T-helper 2 cell treated with Interferon-gamma antibody and Interleukin-4, amounts not matched to agents 5 μg/mL and 100 μg/mL, for 36 hours (primary cell): Measurements from ENCODE around the gene PPP2R2C.

Experiments used
- DNase-seq: peaks from one replicate; pipeline ENCODE4 v3.0.0; 2021; ENCODE audit warnings: low spot score
- H3K27ac Mint-ChIP-seq: one replicate; pipeline ENCODE4 v1.8.0; 2021; ENCODE audit warnings: mild to moderate bottlenecking, mixed read lengths
- H3K27me3 Mint-ChIP-seq: one replicate; pipeline ENCODE4 v1.8.0; 2021; ENCODE audit warnings: low read depth, mixed read lengths
- H3K36me3 Mint-ChIP-seq: one replicate; pipeline ENCODE4 v1.8.0; 2021; ENCODE audit warnings: low read depth, mixed read lengths
- H3K4me1 Mint-ChIP-seq: one replicate; pipeline ENCODE4 v1.8.0; 2021; ENCODE audit warnings: low read depth, mixed read lengths
- H3K4me3 Mint-ChIP-seq: one replicate; pipeline ENCODE4 v1.8.0; 2022; ENCODE audit warnings: mild to moderate bottlenecking, moderate library complexity, mixed read lengths
- H3K9me3 Mint-ChIP-seq: one replicate; pipeline ENCODE4 v1.8.0; 2021; ENCODE audit warnings: mixed read lengths

The PPP2R2C gene

DNA sequence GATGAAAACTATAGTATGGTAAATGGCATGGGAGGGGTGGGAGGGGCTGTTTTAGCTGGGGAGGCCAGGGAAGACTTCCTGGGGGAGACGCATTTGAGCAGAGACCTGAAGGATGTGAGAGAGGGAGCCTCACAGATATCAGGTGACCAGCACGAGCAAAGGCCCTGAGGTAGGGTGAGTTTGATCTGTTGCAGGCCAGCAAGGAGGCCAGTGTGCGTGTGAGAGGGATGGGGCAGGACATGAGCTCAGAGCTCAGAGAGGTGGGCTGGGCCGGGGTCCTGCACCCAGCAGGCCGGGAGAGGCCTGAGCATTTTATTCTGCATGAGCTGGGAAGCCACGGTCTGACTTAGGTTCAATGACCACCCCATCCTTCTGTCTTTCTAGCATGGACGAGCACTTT, 80.0 kb downstream of the PPP2R2C start:
- no peaks in the 10 kb centered on the region for H3K4me1 Mint-ChIP-seq
- DNase-seq, result no peak
- H3K27me3 Mint-ChIP-seq, result no peaks in the 10 kb centered on the region
- no peak overlapping the region for H3K4me3 Mint-ChIP-seq
- H3K36me3 Mint-ChIP-seq, result no peaks in the 10 kb centered on the region
- no peaks in the 10 kb centered on the region for H3K9me3 Mint-ChIP-seq
- H3K27ac Mint-ChIP-seq, result no peak overlapping the region

DNA sequence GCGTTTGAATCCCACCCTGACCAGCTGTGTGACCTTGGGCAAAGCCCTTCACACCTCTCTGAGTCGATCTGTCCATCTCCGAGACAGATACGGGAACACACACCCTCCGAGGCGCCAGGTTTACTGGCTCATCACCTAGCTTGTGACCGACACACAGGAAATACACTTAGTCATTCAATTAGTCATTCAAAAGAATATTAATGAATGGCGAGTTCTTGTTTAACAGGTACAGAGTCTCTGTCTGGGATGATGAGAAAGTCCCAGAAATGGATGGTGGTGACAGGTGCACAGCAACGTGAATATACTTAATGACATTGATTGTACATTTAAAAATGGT, 80.6 kb downstream of the PPP2R2C start:
- Mint-ChIP-seq H3K27ac (no peak overlapping the region), H3K4me1 (no peaks in the 10 kb centered on the region), H3K27me3 (no peaks in the 10 kb centered on the region), H3K4me3 (no peak overlapping the region), H3K36me3 (no peaks in the 10 kb centered on the region), H3K9me3 (no peaks in the 10 kb centered on the region)
- no peak for DNase-seq

DNA sequence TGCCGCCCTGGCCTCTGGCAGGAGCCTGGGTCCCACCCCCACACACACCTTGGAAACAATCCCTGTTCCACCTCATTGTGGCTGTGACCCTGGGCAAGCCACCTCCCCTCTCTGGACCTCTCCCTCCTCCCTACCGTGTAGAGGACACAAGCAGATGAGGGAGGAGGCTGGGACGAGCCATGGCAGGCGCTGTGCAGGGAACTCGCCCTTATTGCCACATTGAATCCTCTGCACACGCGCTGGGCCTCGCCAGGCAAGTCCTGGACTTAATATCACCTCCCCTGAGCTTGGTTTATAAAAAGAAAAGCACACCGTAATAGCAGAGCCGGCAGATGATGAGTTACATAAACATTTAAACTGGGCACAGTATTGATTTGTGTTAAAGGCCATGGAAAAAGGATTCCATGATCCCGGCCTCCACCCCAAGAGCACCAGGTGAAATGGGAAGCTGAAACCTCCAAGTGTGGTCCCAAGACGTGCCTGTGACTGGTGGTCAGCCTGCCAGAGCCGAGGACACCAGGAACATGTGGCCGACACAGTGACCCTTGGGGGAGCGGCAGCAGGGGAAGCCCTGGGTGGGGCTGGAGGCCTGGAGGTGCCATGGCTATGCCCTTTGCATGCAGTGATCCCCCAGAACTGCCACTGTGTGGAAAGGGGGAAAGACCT, 81.1 kb downstream of the PPP2R2C start:
- DNase-seq, result no peak
- no peaks in the 10 kb centered on the region for H3K9me3 Mint-ChIP-seq
- no peak overlapping the region for H3K4me3 Mint-ChIP-seq
- H3K4me1 Mint-ChIP-seq, result no peaks in the 10 kb centered on the region
- no peaks in the 10 kb centered on the region for H3K36me3 Mint-ChIP-seq
- H3K27me3 Mint-ChIP-seq, result no peaks in the 10 kb centered on the region
- H3K27ac Mint-ChIP-seq, result no peak overlapping the region

GRCh38 chr4:6390356-6390755, 82.1 kb downstream of the PPP2R2C start:
- Mint-ChIP-seq H3K36me3 (no peaks in the 10 kb centered on the region), H3K4me1 (no peaks in the 10 kb centered on the region), H3K4me3 (no peak overlapping the region), H3K9me3 (no peaks in the 10 kb centered on the region), H3K27me3 (no peaks in the 10 kb centered on the region), H3K27ac (no peak overlapping the region)
- no peak for DNase-seq

DNA sequence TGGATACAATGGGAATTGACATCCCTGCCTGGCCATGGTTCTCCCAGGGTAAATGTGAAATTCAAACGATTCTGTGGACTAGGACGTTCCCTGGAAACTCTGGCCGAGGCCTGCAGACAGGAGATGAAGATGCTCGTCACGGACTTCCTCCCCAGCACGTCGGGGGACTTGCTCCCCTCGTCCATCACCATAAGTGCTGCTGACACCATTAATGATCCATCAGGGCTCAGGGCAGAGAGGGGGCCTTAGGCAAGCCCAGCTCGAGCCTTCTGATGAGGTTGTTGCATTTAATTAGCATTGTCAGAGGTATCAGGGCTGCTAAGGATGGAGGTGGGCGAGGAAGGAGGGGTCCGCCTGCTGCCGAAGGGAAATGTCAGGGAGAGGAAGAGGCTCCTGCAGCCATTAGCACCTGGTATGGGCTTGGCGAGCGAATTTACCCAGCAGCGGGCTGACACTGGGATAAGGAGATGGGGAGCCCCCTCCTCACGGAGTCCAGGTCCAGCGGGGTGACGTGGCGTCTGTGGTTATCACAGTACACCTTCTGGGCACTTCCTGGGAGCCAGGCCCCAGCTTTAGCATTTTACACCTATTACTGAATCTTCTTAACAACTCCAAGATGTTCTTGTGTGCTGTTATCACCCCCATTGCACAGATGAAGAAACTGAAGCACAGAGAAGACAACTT, 83.1 kb downstream of the PPP2R2C start:
- Mint-ChIP-seq H3K36me3 (no peaks in the 10 kb centered on the region), H3K9me3 (no peaks in the 10 kb centered on the region), H3K4me1 (no peaks in the 10 kb centered on the region), H3K27ac (no peak overlapping the region), H3K4me3 (no peak overlapping the region), H3K27me3 (no peaks in the 10 kb centered on the region)
- no peak for DNase-seq

DNA sequence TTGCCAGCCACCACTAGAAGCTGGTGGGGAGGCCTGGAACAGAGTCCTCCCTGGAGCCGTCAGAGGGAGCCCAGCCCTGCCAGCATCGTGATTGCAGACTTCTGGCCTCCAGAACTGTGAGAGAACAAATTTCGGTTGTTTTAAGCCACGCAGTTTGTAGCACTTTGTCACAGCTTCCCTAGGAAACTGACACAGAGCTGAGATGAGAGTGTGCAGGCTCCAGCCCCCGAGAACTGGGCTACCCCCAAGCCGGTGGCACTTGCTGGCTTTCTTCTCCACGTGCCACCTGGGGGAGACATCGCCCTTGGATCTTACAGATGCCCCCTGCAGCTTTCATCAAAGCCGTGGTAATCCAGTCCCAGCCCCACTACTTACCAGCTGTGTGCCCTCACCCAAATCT, 83.7 kb downstream of the PPP2R2C start:
- Mint-ChIP-seq H3K27ac (no peak overlapping the region), H3K27me3 (no peaks in the 10 kb centered on the region), H3K4me1 (no peaks in the 10 kb centered on the region), H3K36me3 (no peaks in the 10 kb centered on the region), H3K9me3 (no peaks in the 10 kb centered on the region), H3K4me3 (no peak overlapping the region)
- DNase-seq, result no peak

GRCh38 chr4:6387946-6388345, 84.5 kb downstream of the PPP2R2C start:
- DNase-seq, result no peak
- H3K9me3 Mint-ChIP-seq, result no peaks in the 10 kb centered on the region
- no peaks in the 10 kb centered on the region for H3K4me1 Mint-ChIP-seq
- no peaks in the 10 kb centered on the region for H3K27me3 Mint-ChIP-seq
- no peak overlapping the region for H3K27ac Mint-ChIP-seq
- no peaks in the 10 kb centered on the region for H3K36me3 Mint-ChIP-seq
- H3K4me3 Mint-ChIP-seq, result no peak overlapping the region

- no peak for DNase-seq
- no peaks in the 10 kb centered on the region for H3K4me1 Mint-ChIP-seq
- no peak overlapping the region for H3K27ac Mint-ChIP-seq
- no peaks in the 10 kb centered on the region for H3K9me3 Mint-ChIP-seq
- no peak overlapping the region for H3K4me3 Mint-ChIP-seq
- no peaks in the 10 kb centered on the region for H3K36me3 Mint-ChIP-seq
- no peaks in the 10 kb centered on the region for H3K27me3 Mint-ChIP-seq
Observed at GRCh38 chr4:6386091-6386490, 86.3 kb downstream of the PPP2R2C start.

DNA sequence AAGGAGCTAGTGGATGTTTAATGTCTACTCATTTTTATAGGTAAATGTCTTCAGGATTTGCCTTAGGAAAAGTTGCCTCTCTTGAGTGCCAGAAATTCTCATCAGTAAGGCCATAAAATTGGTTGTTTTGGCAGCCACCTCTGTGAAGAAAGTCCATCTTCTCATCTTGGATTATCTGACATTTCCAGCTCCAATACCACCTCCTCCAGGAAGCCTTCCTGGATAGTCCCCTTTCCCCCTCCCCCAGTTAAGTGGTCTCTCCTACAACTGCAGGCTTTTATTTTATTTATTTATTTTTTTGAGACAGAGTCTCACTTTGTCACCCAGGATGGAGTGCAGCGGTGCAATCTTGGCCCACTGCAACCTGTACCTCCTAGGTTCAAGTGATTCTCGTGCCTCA, 87.1 kb downstream of the PPP2R2C start:
- no peaks in the 10 kb centered on the region for H3K9me3 Mint-ChIP-seq

GRCh38 chr4:6384541-6384940, 87.9 kb downstream of the PPP2R2C start:
- peaks cover 5% of the 10 kb centered on the region for H3K27me3 Mint-ChIP-seq
- no peak for DNase-seq
- H3K4me1 Mint-ChIP-seq, result no peaks in the 10 kb centered on the region
- no peaks in the 10 kb centered on the region for H3K36me3 Mint-ChIP-seq
- no peak overlapping the region for H3K4me3 Mint-ChIP-seq
- no peaks in the 10 kb centered on the region for H3K9me3 Mint-ChIP-seq
- H3K27ac Mint-ChIP-seq, result no peak overlapping the region

More for the DNA sequence above, 87.1 kb downstream of the PPP2R2C start:
- DNase-seq, result no peak
- H3K4me1 Mint-ChIP-seq, result no peaks in the 10 kb centered on the region
- no peaks in the 10 kb centered on the region for H3K36me3 Mint-ChIP-seq
- H3K4me3 Mint-ChIP-seq, result no peak overlapping the region
- H3K27ac Mint-ChIP-seq, result no peak overlapping the region
- peaks cover under 1% of the 10 kb centered on the region for H3K27me3 Mint-ChIP-seq

GRCh38 chr4:6383929-6384328, 88.5 kb downstream of the PPP2R2C start:
- H3K36me3 Mint-ChIP-seq, result no peaks in the 10 kb centered on the region

GRCh38 chr4:6383009-6383404, 89.4 kb downstream of the PPP2R2C start:
- Mint-ChIP-seq H3K36me3 (no peaks in the 10 kb centered on the region), H3K9me3 (no peaks in the 10 kb centered on the region), H3K27ac (no peak overlapping the region), H3K4me1 (no peaks in the 10 kb centered on the region), H3K27me3 (peaks cover 9% of the 10 kb centered on the region), H3K4me3 (no peak overlapping the region)
- DNase-seq, result no peak

More at GRCh38 chr4:6383929-6384328, 88.5 kb downstream of the PPP2R2C start:
- Mint-ChIP-seq H3K27me3 (peaks cover 7% of the 10 kb centered on the region), H3K27ac (no peak overlapping the region), H3K9me3 (no peaks in the 10 kb centered on the region), H3K4me1 (no peaks in the 10 kb centered on the region), H3K4me3 (no peak overlapping the region)
- DNase-seq, result no peak

GRCh38 chr4:6381571-6382123, 90.8 kb downstream of the PPP2R2C start:
- Mint-ChIP-seq H3K27ac (no peak overlapping the region), H3K9me3 (no peaks in the 10 kb centered on the region), H3K36me3 (no peaks in the 10 kb centered on the region), H3K4me1 (no peaks in the 10 kb centered on the region), H3K27me3 (peaks cover 9% of the 10 kb centered on the region), H3K4me3 (no peak overlapping the region)
- DNase-seq, result no peak

DNA sequence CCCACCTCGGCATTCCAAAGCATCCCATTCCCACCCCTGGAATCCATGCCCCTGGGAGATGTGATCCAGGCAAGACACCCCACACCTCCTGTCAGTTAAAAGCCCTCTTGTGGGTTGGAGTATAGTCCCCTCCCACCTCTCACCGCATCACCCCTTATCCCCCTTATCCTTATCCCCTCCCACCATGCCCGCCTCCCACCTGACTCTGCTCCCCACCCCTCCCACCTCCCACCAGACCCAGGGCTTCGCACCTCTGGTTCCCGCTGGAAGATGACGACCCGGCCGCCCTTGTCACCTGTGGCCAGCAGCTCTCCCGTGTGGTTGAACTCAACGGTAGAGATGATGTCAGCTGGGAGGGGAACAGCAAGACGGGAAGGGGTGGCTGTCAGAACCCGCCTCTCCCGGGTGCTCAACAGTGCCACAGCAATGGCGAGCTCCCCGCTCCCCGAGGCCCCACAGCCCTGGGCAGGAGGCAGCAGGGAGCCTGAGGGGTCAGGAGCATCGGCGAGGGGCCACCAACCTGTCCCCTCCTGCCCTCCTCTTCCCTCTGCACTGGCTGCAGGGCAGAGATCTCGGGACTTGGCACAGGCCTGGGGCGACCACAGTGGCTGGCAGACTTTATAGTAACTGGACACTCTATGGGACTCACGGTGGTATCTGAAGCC, 91.5 kb downstream of the PPP2R2C start:
- Mint-ChIP-seq H3K4me1 (no peaks in the 10 kb centered on the region), H3K9me3 (no peaks in the 10 kb centered on the region), H3K27me3 (peaks cover 9% of the 10 kb centered on the region), H3K27ac (no peak overlapping the region), H3K36me3 (no peaks in the 10 kb centered on the region), H3K4me3 (no peak overlapping the region)
- no peak for DNase-seq
